GM12873 (cell line): ENCODE data around the gene PCED1B.

ENCODE experiments used
- TF ChIP-seq, protein P1 (sequence below): IDR thresholded peaks from 2 replicates; pipeline ENCODE4 v1.5.1; 2012; ENCODE audit warnings: low read depth, mild to moderate bottlenecking, moderate library complexity, low read length, control low read depth; ENCODE audit not compliant: insufficient read depth; ENCODE audit errors: missing control alignments

Gene PCED1B

DNA sequence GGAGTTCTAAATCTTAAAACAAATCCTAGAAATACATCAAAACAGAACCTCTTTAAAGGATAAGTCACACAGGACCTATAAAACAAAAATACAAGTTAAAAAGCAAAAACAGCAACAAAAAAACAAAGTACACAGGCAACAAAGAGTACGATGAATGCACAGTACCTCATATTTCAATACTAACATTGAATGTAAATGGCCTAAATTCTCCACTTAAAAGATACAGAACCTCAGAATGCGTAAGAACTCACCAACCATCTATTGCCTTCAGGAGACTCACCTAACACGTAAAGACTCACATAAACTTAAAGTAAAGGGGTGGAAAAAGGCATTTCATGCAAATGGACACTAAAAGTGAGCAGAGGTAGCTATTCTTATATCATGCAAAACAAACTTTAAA is 172.5 kb downstream of the PCED1B start:
- TF ChIP-seq, protein P1, sequence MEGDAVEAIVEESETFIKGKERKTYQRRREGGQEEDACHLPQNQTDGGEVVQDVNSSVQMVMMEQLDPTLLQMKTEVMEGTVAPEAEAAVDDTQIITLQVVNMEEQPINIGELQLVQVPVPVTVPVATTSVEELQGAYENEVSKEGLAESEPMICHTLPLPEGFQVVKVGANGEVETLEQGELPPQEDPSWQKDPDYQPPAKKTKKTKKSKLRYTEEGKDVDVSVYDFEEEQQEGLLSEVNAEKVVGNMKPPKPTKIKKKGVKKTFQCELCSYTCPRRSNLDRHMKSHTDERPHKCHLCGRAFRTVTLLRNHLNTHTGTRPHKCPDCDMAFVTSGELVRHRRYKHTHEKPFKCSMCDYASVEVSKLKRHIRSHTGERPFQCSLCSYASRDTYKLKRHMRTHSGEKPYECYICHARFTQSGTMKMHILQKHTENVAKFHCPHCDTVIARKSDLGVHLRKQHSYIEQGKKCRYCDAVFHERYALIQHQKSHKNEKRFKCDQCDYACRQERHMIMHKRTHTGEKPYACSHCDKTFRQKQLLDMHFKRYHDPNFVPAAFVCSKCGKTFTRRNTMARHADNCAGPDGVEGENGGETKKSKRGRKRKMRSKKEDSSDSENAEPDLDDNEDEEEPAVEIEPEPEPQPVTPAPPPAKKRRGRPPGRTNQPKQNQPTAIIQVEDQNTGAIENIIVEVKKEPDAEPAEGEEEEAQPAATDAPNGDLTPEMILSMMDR: no peak

DNA sequence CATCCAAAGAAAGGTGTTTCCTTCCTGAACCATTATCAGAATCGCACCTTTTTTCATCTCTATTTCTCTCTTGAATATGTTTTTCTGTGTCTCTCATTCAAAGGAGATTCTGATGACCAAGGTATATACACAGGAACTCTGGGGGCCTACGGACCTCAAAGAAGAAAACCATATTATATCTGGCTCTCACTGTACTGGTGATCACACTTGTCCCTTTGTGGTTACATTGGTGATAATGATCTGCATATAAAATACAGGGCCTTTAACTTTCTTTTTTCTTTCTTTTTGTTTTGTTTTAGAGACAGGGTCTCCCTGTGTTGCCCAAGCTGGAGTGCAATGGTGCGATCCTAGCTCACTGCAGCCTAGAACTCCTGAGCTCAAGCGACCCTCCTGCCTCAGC is 185.5 kb downstream of the PCED1B start:
- TF ChIP-seq, protein P1: no peak

DNA sequence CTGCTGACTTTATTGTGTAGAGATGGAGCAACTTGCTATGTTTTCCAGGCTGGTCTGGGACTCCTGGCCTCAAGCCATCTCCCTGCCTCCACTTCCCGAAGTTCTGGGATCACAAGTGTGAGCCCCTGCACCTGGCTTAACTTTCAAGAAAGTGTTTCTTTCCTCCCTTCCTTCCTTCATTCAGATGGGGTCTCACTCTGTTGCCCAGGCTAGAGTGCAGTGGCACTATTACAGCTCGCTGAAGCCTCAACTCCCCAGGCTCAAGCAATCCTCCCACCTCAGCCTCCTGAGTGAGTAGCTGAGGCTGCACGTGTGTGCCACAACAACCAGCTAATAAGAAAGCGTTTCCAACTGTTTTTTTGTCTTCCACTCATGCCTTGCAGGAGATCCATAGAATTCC is 186.0 kb downstream of the PCED1B start:
- TF ChIP-seq, protein P1: no peak

DNA sequence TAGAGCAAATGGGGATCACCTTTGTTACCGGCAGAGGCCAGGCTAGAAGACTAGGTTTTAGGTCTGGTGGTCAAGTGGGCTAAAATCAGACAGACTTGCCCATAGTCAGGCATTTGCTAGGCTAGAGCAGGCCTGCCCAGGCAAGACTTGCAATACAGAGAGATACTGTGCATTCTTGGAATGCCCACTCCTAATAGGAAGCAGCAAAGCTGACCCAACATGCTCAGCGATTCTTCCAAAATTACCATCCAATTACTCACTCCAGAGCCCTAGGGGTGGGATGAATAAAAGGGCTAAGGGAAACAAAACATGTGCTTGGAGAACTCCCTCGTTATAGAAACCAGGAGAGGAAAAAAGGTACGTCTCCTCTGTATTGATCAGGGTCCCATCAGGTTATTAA is 188.2 kb downstream of the PCED1B start:
- TF ChIP-seq, protein P1: no peak

DNA sequence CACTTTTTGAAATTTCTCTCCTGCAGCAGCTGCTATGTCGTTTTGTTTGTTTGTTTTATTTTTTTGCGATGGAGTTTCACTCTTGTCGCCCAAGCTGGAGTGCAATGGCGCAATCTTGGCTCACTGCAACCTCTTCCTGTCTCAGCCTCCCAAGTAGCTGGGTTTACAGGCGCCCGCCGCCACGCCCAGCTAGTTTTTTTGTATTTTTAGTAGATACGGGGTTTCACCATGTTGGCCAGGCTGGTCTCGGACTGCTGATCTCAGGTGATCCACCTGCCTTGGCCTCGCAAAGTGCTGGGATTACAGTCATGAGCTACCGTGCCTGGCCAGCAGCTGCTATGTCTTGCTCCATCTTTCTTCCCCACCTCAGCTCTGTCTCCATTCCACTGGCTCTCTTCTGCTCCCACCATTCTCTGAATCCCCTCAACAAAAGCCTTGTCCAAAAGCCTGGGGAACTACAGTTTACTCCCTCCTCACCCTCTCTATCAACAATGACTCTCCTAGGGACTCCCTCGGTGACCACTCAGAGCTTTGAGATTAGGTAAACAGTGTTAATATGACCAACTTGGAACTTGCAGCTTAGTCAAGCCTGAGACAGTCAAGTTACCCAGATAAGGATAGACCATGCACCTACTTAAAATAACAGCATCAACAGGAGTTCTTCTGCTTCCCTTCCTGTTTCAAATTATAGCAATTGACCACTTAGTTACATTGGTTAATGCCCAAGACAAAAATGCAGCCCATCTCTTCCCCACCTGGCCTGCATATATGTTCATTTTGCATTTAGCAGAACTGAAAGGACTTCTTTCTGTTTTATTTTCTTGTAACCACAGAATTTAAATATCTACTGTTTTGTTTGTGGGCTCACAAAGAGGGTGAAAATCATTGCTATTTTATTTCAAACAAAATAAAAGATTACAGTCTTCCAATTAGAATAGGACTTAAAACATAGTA is 189.4 kb downstream of the PCED1B start:
- TF ChIP-seq, protein P1: no peak

DNA sequence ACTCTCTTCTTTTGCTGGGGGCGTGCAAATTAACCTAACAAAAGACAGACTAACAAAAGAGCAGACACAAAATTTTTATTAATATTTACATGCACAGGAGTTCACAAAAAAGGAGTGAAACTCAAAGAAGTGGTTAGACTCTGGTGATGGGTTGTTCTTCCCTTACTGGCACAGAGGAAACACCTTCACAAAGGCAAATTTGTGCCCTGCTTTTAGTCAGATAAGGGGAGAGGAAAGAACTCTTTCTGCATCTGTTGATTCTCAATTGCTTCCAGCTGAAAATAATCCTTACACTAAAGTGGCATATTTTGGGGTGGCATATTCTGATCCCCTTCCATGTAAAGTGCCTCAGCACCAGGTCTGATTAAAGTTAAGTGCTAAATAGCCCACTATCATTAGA is 190.5 kb downstream of the PCED1B start:
- TF ChIP-seq, protein P1: no peak

DNA sequence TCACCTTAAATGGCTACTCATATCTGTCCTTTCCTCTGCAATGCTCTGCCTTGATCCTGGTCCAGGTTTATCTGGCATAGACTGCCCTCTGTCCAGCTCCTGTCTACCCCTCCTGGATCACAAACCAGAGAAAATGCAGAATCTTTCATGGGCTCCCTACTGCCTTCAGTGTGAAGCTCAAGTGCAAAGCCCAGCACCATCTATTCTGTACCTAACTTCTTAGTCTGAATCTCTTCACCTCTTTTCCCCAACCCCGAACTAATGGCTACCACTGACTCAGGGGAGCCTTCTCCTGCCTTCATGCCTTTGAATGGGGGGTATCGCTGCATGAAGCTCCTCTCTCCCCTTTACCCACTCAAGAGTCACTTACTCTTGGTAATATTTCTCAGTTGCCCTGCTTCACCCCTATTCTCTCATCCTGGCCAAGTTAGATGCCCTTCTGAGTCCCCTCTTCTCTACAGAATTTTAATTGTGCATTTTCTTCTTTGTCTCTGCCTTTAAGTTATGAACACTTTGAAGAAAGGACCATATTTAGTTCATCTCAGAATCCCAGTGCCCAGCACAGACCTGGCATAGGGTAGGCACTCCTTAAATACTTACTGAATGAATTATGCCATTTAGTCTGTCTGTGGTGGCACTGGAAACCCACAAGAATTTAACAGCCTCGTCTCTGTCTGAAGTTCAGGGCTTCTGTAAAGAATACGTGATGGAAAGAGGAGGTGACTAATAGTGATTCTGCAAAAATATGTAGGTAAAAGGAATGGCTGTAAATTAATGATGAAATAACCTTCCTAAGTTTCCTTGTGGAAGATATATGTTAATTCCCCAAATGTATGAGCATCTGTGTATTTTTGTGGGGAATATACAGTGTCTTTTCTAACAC is 191.6 kb downstream of the PCED1B start:
- TF ChIP-seq, protein P1: no peak
